HG03442 (cell line): ENCODE results near the gene SLC35B1.
"Not testable (repeated sequence)": the region's sequence is repeated elsewhere in the genome, so short reads cannot be mapped to it uniquely, and the experiment has no call there.

ENCODE experiments used
- ATAC-seq: cut with Tn5 transposase; IDR thresholded peaks from one replicate; pipeline ENCODE4 v1.9.1; 2021; ENCODE audit warnings: mild to moderate bottlenecking, moderate library complexity; ENCODE audit not compliant: unreplicated experiment

SLC35B1 gene

DNA sequence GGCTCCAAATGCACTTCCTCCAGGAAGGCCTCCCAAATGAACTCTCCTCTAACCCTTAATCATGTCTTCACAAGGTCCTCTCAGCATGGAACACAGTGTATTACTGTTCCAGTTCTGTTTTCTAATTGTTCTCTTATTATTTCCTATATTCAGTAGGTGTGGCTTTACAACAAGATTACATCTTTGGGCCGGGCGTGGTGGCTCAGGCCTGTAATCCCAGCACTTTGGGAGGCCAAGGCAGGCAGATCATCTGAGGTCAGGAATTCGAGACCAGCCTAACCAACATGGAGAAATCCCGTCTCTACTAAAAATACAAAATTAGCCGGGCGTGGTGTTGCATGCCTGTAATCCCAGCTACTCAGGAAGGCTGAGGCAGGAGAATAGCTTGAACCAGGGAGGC is 34.1 kb downstream of the SLC35B1 start:
- ATAC-seq = not testable (repeated sequence)

DNA sequence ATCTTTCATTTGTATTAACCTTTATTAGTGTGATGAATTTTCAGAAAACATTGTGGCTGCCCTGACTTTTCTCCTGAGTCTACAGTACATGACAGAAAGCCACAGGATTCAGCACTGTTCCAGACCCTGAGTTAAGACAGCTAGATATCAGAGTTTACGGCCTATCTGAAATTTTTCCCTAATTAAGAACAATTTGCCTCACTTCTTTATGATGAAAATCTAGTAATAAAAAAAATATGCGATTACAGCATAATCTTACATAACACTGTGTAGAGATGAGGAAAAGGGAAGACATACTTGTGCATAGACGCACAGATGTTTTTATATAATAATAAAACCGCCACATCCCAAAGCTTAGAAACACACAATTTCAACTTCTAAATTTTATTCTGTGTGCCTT is 37.1 kb downstream of the SLC35B1 start:
- no peak for ATAC-seq

DNA sequence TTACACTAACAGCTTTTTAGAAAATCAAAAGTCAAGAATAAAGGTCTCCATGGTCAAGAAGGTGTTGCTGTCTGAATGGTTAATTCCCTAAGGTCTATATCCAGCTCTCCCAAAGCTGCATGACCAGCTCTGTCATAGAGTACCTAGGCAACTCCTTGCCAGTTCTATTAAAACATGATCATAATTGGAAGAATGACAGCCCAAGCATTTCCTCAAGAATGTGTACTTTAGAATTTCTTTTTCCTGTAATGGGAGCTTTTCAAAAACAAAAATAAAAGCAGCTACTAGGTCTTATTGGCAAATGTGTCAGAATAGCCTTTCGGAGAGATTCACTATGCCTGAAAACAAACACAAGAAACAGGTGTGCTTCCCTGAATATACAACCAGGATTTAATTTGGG is 37.8 kb downstream of the SLC35B1 start:
- no peak for ATAC-seq

DNA sequence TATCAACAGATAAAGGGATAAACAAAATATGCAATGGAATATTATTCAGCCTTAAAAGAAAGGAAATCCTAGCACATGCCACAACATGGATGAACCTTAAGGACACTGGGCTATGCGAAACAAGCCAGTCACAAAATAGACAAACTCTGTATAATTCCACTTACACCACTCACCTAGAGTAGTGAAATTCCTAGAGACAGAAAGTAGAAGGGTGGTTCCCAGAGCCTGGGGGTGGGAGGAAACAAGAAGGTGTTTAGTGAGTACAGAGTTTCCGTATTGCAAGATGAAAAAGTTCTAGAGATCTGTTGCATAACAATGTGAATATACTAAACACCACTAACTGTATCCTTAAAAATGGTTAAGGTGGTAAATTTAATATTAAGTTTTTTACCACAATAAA is 39.9 kb downstream of the SLC35B1 start:
- no peak for ATAC-seq

DNA sequence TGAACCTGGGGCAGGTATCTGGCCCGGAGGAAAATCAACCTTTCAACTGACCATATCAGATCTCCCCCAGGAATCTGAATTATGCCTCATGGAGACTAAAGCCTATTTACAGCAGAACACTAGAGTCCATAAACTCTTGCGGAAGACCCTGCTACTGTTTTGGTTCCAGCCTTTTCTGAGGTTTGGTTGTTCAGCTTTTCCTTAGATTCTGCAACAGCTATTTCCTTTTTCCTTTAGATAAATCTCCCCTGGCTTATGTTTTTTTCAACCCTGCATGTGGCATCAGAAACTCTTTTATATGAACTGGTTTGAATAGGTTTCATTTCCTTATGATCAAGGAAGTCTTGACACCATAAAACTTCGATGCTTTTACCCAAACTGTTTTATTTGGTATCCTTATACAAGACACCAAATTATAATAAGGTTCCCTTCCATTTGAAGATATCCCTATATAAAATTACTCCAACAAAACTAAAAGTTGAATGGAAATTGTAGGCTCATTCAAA is 43.0 kb downstream of the SLC35B1 start:
- ATAC-seq = no peak

DNA sequence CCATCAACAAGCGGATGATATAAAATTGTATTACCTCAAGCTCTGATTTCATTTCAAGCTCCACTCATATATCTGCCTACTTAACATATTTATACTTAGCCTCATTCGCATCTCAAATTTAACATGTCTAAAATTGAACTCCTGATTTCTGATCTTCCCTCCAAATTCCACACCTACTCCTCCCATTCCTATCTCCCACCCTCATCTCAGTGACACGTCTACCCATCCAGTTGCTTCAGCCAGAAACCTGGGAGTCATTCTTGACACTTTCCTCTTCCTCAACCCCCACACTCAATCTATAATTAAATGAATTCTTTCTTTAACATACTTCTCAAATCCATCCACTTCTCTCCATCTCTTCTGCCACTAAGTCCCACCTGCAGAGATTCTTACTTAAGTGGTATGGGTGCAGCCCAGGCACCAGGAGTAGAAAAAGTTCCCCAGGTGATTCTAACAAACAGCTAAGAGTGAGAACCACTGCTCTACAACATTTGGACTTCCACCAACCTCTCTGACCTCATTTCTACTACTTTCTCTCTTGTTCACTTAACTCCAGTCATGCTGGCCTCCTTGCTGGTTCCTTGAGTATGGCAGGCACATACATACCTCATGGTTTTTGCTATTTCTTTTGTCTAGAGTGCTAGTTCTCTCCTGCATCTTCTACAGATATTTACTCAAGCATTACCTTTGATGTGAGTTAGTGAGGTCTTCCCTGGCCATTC is 47.9 kb downstream of the SLC35B1 start:
- no peak for ATAC-seq

DNA sequence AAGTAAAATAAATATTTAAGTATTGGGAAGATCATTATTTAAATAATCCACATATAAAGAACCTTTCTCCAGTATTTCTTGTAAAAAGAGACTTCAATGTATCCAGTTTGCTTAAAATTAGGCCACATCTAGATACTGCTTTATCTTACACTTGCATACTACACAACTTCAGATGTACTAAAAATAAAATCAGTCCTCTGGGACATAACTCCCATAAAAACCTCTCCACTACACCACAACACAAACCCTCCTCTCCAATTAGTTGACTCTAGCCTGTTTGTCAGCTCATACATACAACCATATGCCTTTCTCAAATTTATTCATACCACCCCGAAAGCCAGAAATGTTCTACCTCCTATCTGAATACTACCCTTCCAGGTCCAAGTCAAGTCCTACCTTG is 51.5 kb downstream of the SLC35B1 start:
- ATAC-seq = no peak
